ENCODE results near the gene BLVRA.

- TF ChIP-seq CTCF (IDR thresholded peaks at IDR 0.05; ENCODE audit: poor library complexity) (no peak), EZH2phosphoT487 (IDR thresholded peaks at IDR 0.05; ENCODE audit: low read depth, severe bottlenecking, unreplicated experiment) (no peak)
Measured at GRCh38 chr7:43725251-43725650, 33.2 kb upstream of the BLVRA start.

Data from hepatocyte (in vitro differentiated cells).